ENCODE measurements around the gene MIEN1. TPM values are rescaled to one million over a fixed set of nuclear protein-coding genes. Genes with fewer than 3 reads are reported as not detected.

The MIEN1 gene
- total RNA-seq, 1 experiment from 2014 or later: 40.6 TPM

DNA sequence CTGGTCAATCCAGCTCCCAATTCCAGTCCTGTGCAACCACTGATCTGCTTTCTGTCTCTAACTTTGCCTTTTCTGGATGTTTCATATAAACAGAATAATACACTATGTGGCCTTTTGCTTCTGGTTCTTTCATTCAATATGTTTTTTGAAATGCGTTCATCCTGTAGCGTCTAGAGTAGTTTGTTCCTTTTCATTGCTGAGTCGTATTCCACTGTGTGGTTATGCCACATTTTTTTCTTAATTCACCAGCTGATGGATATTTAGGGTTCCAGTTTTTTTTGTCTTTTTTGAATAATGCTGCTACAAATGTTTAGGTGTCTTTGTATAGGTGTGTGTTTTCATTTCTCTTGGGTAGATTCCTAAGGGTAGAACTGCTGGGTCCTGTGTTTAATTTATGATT is 2.3 kb upstream of the MIEN1 start:
- H3K4me3 Mint-ChIP-seq: no peak overlapping the region
- no peak for DNase-seq (ENCODE audit: low spot score)
- POLR2A ChIA-PET: no interaction called here
- H3K36me3 Mint-ChIP-seq: peaks cover 4% of the 10 kb centered on the region; the same call in 1 of the 2 replicates
- peaks cover 30% of the 10 kb centered on the region for H3K4me1 Mint-ChIP-seq
- CTCF ChIA-PET: interaction anchor here (0.7 to 3.0 kb wide), 5 partner anchors 24 to 111 kb away, joined by 3 to 23 read pairs (median 4); no protein-coding TSS in a partner anchor
- no peak for ATAC-seq
- TF ChIP-seq ZBTB21 (CRISPR knock-in tag; IDR thresholded peaks at IDR 0.05; ENCODE audit: borderline replicate concordance) (no peak), FOXK1 (CRISPR knock-in tag; IDR thresholded peaks at IDR 0.05) (no peak), RELA (CRISPR knock-in tag; IDR thresholded peaks at IDR 0.05; ENCODE audit: borderline replicate concordance) (no peak), JUN (CRISPR knock-in tag; IDR thresholded peaks at IDR 0.05) (no peak), GRHL2 (CRISPR knock-in tag; IDR thresholded peaks at IDR 0.05; ENCODE audit: insufficient replicate concordance, severe bottlenecking) (no peak)
- TF ChIP-seq, protein P1, sequence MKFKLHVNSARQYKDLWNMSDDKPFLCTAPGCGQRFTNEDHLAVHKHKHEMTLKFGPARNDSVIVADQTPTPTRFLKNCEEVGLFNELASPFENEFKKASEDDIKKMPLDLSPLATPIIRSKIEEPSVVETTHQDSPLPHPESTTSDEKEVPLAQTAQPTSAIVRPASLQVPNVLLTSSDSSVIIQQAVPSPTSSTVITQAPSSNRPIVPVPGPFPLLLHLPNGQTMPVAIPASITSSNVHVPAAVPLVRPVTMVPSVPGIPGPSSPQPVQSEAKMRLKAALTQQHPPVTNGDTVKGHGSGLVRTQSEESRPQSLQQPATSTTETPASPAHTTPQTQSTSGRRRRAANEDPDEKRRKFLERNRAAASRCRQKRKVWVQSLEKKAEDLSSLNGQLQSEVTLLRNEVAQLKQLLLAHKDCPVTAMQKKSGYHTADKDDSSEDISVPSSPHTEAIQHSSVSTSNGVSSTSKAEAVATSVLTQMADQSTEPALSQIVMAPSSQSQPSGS (CRISPR knock-in tag; IDR thresholded peaks at IDR 0.05; ENCODE audit: borderline replicate concordance, low read depth): no peak
- H3K27ac Mint-ChIP-seq: no peak overlapping the region
- H3K27me3 Mint-ChIP-seq (ENCODE audit: low read depth): no peaks in the 10 kb centered on the region
- H3K9me3 Mint-ChIP-seq: no peaks in the 10 kb centered on the region

DNA sequence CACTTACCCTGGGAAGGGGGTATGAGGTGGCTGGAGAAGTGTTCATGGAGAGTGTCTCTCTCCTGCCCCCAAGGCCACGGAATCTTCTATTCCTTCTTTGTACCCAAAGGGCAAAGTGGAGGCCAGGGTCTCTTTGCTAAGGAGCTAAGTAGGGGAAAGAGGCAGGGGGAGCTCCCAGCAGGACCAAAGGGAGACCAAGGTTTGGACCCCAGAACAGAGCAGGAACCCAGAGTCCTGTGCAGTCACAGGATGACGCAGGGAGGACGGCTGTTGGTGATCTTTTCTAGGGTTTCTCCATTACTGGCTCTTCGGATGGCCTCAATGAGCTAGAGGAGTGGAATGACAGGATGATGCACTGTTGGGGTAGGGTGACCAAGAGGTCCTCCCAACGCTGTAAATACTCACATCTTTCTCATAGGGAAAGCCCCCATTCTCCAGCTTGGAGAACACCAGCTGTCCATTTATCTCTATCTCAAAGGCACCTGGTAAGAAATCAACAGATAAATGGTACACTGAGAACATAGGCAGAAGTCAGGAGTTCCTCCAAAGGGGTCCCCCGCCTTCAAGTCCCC is 966 bp downstream of the MIEN1 start:
- no peak for DNase-seq (ENCODE audit: low spot score)
- TF ChIP-seq, protein P2, sequence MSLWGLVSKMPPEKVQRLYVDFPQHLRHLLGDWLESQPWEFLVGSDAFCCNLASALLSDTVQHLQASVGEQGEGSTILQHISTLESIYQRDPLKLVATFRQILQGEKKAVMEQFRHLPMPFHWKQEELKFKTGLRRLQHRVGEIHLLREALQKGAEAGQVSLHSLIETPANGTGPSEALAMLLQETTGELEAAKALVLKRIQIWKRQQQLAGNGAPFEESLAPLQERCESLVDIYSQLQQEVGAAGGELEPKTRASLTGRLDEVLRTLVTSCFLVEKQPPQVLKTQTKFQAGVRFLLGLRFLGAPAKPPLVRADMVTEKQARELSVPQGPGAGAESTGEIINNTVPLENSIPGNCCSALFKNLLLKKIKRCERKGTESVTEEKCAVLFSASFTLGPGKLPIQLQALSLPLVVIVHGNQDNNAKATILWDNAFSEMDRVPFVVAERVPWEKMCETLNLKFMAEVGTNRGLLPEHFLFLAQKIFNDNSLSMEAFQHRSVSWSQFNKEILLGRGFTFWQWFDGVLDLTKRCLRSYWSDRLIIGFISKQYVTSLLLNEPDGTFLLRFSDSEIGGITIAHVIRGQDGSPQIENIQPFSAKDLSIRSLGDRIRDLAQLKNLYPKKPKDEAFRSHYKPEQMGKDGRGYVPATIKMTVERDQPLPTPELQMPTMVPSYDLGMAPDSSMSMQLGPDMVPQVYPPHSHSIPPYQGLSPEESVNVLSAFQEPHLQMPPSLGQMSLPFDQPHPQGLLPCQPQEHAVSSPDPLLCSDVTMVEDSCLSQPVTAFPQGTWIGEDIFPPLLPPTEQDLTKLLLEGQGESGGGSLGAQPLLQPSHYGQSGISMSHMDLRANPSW (CRISPR knock-in tag; conservative IDR thresholded peaks at IDR 0.05; ENCODE audit: low read depth): no peak
- TF ChIP-seq, protein P3, sequence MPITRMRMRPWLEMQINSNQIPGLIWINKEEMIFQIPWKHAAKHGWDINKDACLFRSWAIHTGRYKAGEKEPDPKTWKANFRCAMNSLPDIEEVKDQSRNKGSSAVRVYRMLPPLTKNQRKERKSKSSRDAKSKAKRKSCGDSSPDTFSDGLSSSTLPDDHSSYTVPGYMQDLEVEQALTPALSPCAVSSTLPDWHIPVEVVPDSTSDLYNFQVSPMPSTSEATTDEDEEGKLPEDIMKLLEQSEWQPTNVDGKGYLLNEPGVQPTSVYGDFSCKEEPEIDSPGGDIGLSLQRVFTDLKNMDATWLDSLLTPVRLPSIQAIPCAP (CRISPR knock-in tag; IDR thresholded peaks at IDR 0.05): no peak
- TF ChIP-seq IRF2 (CRISPR knock-in tag; IDR thresholded peaks at IDR 0.05; ENCODE audit: borderline replicate concordance, low read depth): no peak
- TF ChIP-seq, protein P4, sequence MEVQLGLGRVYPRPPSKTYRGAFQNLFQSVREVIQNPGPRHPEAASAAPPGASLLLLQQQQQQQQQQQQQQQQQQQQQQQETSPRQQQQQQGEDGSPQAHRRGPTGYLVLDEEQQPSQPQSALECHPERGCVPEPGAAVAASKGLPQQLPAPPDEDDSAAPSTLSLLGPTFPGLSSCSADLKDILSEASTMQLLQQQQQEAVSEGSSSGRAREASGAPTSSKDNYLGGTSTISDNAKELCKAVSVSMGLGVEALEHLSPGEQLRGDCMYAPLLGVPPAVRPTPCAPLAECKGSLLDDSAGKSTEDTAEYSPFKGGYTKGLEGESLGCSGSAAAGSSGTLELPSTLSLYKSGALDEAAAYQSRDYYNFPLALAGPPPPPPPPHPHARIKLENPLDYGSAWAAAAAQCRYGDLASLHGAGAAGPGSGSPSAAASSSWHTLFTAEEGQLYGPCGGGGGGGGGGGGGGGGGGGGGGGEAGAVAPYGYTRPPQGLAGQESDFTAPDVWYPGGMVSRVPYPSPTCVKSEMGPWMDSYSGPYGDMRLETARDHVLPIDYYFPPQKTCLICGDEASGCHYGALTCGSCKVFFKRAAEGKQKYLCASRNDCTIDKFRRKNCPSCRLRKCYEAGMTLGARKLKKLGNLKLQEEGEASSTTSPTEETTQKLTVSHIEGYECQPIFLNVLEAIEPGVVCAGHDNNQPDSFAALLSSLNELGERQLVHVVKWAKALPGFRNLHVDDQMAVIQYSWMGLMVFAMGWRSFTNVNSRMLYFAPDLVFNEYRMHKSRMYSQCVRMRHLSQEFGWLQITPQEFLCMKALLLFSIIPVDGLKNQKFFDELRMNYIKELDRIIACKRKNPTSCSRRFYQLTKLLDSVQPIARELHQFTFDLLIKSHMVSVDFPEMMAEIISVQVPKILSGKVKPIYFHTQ (CRISPR knock-in tag; IDR thresholded peaks at IDR 0.05): 0 out of 2 replicates have a peak, but pooled peaks have one; percentile 1
- ChIA-PET CTCF (interaction anchor here (0.6 to 4.3 kb wide), 46 partner anchors 7 to 757 kb away, joined by 3 to 79 read pairs (median 4); partner anchors contain the start of genes ERBB2, PGAP3, PNMT and TCAP), POLR2A (interaction anchor here (0.6 to 2.2 kb wide), 8 partner anchors 10 to 372 kb away, joined by 3 to 16 read pairs (median 3); partner anchors contain the start of genes ERBB2 and PGAP3)
- Mint-ChIP-seq H3K4me1 (peaks cover 14% of the 10 kb centered on the region), H3K27ac (peak overlapping the region; percentile 91), H3K36me3 (peaks cover 23% of the 10 kb centered on the region), H3K9me3 (no peaks in the 10 kb centered on the region), H3K27me3 (ENCODE audit: low read depth) (no peaks in the 10 kb centered on the region), H3K4me3 (peak overlapping the region; percentile 89)
- ATAC-seq: no peak

DNA sequence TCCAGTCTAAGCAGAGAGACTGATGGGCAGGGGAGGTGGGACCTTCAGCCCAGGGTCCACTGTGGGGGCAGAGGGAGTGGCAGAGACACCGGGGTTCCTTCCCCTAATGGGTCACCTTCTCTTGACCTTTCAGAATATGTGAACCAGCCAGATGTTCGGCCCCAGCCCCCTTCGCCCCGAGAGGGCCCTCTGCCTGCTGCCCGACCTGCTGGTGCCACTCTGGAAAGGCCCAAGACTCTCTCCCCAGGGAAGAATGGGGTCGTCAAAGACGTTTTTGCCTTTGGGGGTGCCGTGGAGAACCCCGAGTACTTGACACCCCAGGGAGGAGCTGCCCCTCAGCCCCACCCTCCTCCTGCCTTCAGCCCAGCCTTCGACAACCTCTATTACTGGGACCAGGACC is 2.8 kb downstream of the MIEN1 start:
- Mint-ChIP-seq H3K4me3 (no peak overlapping the region), H3K4me1 (peaks cover 22% of the 10 kb centered on the region), H3K9me3 (no peaks in the 10 kb centered on the region), H3K27me3 (ENCODE audit: low read depth) (no peaks in the 10 kb centered on the region), H3K27ac (no peak overlapping the region), H3K36me3 (peaks cover 31% of the 10 kb centered on the region)
- ATAC-seq: no peak
- CTCF ChIA-PET: interaction anchor here (3.7 to 4.3 kb wide), 2 partner anchors 25 to 106 kb away, joined by 33 to 77 read pairs; partner anchors contain the start of gene ERBB2
- no peak for DNase-seq (ENCODE audit: low spot score)
- TF ChIP-seq, protein P5, sequence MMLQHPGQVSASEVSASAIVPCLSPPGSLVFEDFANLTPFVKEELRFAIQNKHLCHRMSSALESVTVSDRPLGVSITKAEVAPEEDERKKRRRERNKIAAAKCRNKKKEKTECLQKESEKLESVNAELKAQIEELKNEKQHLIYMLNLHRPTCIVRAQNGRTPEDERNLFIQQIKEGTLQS (CRISPR knock-in tag; conservative IDR thresholded peaks at IDR 0.05): no peak
- TF ChIP-seq, protein P6, sequence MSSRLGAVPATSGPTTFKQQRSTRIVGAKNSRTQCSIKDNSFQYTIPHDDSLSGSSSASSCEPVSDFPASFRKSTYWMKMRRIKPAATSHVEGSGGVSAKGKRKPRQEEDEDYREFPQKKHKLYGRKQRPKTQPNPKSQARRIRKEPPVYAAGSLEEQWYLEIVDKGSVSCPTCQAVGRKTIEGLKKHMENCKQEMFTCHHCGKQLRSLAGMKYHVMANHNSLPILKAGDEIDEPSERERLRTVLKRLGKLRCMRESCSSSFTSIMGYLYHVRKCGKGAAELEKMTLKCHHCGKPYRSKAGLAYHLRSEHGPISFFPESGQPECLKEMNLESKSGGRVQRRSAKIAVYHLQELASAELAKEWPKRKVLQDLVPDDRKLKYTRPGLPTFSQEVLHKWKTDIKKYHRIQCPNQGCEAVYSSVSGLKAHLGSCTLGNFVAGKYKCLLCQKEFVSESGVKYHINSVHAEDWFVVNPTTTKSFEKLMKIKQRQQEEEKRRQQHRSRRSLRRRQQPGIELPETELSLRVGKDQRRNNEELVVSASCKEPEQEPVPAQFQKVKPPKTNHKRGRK (CRISPR knock-in tag; IDR thresholded peaks at IDR 0.05; ENCODE audit: borderline replicate concordance): no peak
- no peak for TF ChIP-seq MYBL2 (CRISPR knock-in tag; IDR thresholded peaks at IDR 0.05)
- TF ChIP-seq SMAD3 (CRISPR knock-in tag; IDR thresholded peaks at IDR 0.05; ENCODE audit: borderline replicate concordance): no peak
- POLR2A ChIA-PET: no interaction called here

All from WTC11 (cell line).